MCF 10A (cell line): ENCODE data around the gene SSBP3. TPM values are rescaled to one million over a fixed set of nuclear protein-coding genes. Genes with fewer than 3 reads are reported as not detected.

ENCODE experiments used
- BruUV-seq: library from RNA; stranded (reverse); fragments of 400-500 nt; replicated peaks from 2 replicates; lab custom pipeline; 2021; lab: Mats Ljungman, UMichigan
- CTCF ChIA-PET: fragments of 300-600 bp; sonication (Branson Sonifier 250); formaldehyde crosslinking; extraction: SDS; loops from one replicate; lab custom pipeline; 2021; ENCODE audit warnings: antibody characterized with exemption, inconsistent platforms; lab: Yijun Ruan, JAX
- POLR2A ChIA-PET: fragments of 300-600, 350-650 bp; sonication (Branson Sonifier 250); formaldehyde crosslinking; extraction: SDS; loops from one replicate; lab custom pipeline; 2020; ENCODE audit warnings: antibody characterized with exemption, inconsistent platforms; lab: Yijun Ruan, JAX
- DNase-seq: peaks from one replicate; pipeline ENCODE4 v3.0.0-alpha.2; 2018; ENCODE audit not compliant: unreplicated experiment
- H3K27ac Mint-ChIP-seq: one replicate; pipeline ENCODE4 v1.8.0; 2022; ENCODE audit warnings: mild to moderate bottlenecking, low read depth, mixed read lengths; ENCODE audit not compliant: unreplicated experiment
- H3K27me3 Mint-ChIP-seq: one replicate; pipeline ENCODE4 v1.8.0; 2022; ENCODE audit warnings: mixed read lengths; ENCODE audit not compliant: insufficient read depth, unreplicated experiment
- H3K36me3 Mint-ChIP-seq: one replicate; pipeline ENCODE4 v1.8.0; 2022; ENCODE audit warnings: mild to moderate bottlenecking, moderate library complexity, mixed read lengths; ENCODE audit not compliant: insufficient read depth, unreplicated experiment
- H3K4me1 Mint-ChIP-seq: one replicate; pipeline ENCODE4 v1.8.0; 2022; ENCODE audit warnings: mixed read lengths; ENCODE audit not compliant: insufficient read depth, unreplicated experiment
- H3K4me3 Mint-ChIP-seq: one replicate; pipeline ENCODE4 v1.8.0; 2022; ENCODE audit warnings: mild to moderate bottlenecking, moderate library complexity, mixed read lengths; ENCODE audit not compliant: unreplicated experiment
- H3K9me3 Mint-ChIP-seq: one replicate; pipeline ENCODE4 v1.8.0; 2022; ENCODE audit warnings: mixed read lengths; ENCODE audit not compliant: unreplicated experiment
- intact Hi-C: fragments of 100-400 bp; cut with micrococcal nuclease; formaldehyde crosslinking; loops from 2 replicates; pipeline ENCODE4 v1.14.1; 2022
- total RNA-seq: library from RNA; stranded (reverse); gene quantifications from 2 replicates; pipeline ENCODE4 v1.2.3, GENCODE V29; 2022
- TF ChIP-seq, protein P1 (sequence below): fragments of 200-600 bp; IDR thresholded peaks from one replicate; pipeline ENCODE4 v1.8.0; 2022; ENCODE audit warnings: antibody characterized with exemption, mild to moderate bottlenecking; ENCODE audit not compliant: unreplicated experiment

SSBP3 gene
- total RNA-seq, 1 experiment from 2014 or later: 8.6 TPM

DNA sequence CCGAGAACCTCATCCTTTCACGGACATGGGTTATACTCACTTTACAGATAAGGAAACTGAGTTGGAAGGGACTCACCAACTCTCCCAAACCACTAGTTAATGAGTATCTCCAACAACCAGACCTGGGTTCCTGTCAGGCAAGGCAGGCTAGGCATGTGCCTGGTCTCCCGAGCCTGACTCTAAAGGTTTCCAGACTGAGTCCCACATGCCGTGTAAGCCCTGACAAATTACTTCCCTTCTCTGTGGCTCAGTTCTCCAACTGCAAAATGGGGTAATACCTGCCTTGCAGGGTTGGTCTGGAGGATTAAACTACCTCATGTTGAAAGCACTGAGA is 34.3 kb downstream of the SSBP3 start:
- intact Hi-C loops: no loop called here
- no peaks in the 10 kb centered on the region for H3K36me3 Mint-ChIP-seq
- no peaks in the 10 kb centered on the region for H3K9me3 Mint-ChIP-seq
- DNase-seq: no peak
- ChIA-PET POLR2A (no interaction called here), CTCF (no interaction called here)
- no peak overlapping the region for H3K4me3 Mint-ChIP-seq
- BruUV-seq: no TSS peak
- no peaks in the 10 kb centered on the region for H3K4me1 Mint-ChIP-seq
- TF ChIP-seq, protein P1, sequence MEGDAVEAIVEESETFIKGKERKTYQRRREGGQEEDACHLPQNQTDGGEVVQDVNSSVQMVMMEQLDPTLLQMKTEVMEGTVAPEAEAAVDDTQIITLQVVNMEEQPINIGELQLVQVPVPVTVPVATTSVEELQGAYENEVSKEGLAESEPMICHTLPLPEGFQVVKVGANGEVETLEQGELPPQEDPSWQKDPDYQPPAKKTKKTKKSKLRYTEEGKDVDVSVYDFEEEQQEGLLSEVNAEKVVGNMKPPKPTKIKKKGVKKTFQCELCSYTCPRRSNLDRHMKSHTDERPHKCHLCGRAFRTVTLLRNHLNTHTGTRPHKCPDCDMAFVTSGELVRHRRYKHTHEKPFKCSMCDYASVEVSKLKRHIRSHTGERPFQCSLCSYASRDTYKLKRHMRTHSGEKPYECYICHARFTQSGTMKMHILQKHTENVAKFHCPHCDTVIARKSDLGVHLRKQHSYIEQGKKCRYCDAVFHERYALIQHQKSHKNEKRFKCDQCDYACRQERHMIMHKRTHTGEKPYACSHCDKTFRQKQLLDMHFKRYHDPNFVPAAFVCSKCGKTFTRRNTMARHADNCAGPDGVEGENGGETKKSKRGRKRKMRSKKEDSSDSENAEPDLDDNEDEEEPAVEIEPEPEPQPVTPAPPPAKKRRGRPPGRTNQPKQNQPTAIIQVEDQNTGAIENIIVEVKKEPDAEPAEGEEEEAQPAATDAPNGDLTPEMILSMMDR: no peak
- H3K27ac Mint-ChIP-seq: no peak overlapping the region
- H3K27me3 Mint-ChIP-seq: no peaks in the 10 kb centered on the region

DNA sequence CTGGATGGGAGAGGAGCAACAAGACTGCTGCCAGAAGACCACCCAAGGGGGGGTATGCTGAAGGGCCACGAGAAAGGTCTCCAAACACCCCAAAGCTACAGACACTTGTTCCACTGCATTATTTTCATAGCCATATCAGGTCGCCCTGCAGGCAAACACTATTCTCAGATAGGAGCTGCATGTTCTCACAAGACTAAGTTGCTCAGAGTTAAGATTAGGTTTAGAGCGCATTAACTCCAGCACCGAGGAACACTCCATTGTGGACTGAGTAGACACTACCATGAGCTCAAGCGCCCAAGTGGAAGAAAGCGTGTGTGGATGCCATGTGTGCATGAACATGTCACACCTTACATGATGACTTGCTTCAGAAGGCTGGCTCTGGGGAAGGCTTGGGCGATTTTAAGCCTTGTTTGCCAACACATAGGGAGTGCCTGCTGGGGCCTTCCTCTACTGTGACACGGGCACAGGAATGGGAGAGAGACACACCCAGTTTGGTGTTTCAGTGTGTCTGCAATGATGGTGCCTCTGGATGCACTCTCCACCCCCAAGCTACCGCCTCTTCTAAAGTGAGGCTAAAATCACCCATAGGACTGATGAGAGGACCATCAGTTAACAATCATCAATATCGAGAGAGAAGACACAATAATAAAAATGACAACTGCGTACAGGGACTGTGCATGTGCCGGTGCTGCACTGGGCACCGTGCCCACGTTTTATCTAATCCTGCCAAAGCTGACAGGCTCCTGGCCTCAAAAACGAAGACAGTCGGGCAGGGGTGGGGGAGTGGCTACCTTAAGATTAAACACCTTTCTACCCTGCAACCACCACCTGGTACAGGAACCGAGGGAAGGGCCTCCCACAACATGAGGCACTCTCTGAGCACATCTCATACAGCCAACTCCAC is 34.9 kb downstream of the SSBP3 start:
- Mint-ChIP-seq H3K4me1 (no peaks in the 10 kb centered on the region), H3K27me3 (no peaks in the 10 kb centered on the region), H3K27ac (no peak overlapping the region), H3K4me3 (no peak overlapping the region), H3K36me3 (no peaks in the 10 kb centered on the region), H3K9me3 (no peaks in the 10 kb centered on the region)
- no peak for DNase-seq
- POLR2A ChIA-PET: no interaction called here
- BruUV-seq: no TSS peak
- TF ChIP-seq, protein P1: no peak
- CTCF ChIA-PET: interaction anchor here (0.6 kb wide), 1 partner anchor 10 kb away, joined by 3 read pairs; no protein-coding TSS in a partner anchor
- intact Hi-C loops: no loop called here

DNA sequence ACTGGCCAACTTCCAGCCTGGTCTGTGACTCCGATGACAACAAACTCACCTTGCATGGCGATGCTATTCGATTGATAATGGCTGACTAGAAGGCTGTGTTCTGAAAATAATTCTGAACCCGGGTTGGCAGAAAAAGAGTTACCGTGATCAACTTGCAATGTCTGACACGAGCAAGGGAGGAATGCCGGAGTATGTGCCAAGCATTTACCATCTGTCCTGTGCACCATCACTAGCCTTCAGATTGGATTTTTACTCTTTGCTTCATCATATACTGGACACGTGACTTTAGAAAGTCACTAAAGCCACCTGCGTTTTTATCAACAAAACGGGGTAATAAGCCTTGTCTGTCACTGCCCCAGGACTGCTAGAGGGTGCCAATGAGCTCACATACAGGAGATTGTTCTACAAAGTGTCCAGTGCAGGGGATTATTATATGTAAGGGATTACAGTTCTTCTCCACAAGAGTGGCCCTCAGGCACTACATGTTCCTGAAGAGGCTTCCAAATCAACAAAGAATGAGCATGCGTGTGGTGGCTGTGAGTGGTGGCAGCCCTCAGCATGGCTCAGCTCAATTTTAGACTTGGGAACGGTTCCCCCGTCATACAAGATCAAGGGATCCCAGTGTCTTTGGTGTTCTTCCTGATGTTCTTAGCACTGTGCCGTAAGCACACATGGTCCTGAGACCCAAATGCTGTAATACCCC is 35.8 kb downstream of the SSBP3 start:
- ChIA-PET CTCF (interaction anchor here (0.6 kb wide), 1 partner anchor 132 kb away, joined by 3 read pairs; no protein-coding TSS in a partner anchor), POLR2A (interaction anchor here (0.5 kb wide), 1 partner anchor 20 kb away, joined by 3 read pairs; no protein-coding TSS in a partner anchor)
- intact Hi-C loops: no loop called here
- Mint-ChIP-seq H3K9me3 (no peaks in the 10 kb centered on the region), H3K4me1 (no peaks in the 10 kb centered on the region), H3K27ac (no peak overlapping the region), H3K4me3 (no peak overlapping the region), H3K27me3 (no peaks in the 10 kb centered on the region), H3K36me3 (no peaks in the 10 kb centered on the region)
- TF ChIP-seq, protein P1: no peak
- no TSS peak for BruUV-seq
- DNase-seq: no peak

DNA sequence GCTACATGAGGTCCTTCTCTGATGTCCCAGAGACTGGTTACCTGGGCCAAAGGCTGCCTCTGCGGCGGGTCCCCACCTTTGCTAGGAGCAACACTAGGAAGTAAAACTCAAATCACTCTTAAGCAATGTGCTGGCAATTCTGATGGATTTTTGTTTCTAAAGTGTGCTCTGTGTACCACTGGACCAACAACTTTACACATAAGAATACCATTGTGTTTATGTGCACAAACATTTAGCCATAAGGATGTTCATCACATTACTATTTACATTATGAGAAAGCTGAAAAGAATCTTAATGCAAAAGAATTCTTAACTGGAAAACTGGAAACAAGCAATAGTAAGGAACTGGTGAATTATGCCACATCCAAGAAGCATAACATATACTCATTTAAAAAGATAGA is 38.6 kb downstream of the SSBP3 start:
- no peaks in the 10 kb centered on the region for H3K36me3 Mint-ChIP-seq
- H3K27ac Mint-ChIP-seq: no peak overlapping the region
- BruUV-seq: no TSS peak
- no peaks in the 10 kb centered on the region for H3K9me3 Mint-ChIP-seq
- DNase-seq: no peak
- intact Hi-C loops: no loop called here
- ChIA-PET POLR2A (no interaction called here), CTCF (interaction anchor here (0.7 kb wide), 1 partner anchor 17 kb away, joined by 3 read pairs; no protein-coding TSS in a partner anchor)
- H3K27me3 Mint-ChIP-seq: no peaks in the 10 kb centered on the region
- no peaks in the 10 kb centered on the region for H3K4me1 Mint-ChIP-seq
- TF ChIP-seq, protein P1: no peak
- no peak overlapping the region for H3K4me3 Mint-ChIP-seq
